WTC11 (cell line): ENCODE measurements around the gene RNF133. TPM values are rescaled to one million over a fixed set of nuclear protein-coding genes. Genes with fewer than 3 reads are reported as not detected.

Source experiments
- ATAC-seq: fragments of 200-7000 bp; cut with Tn5 transposase; 2 replicates; pipeline ENCODE4 v1.10.0; 2021; ENCODE audit warnings: mild to moderate bottlenecking, moderate library complexity
- CTCF ChIA-PET: fragments of 300-600 bp; sonication (Branson Sonifier 250); formaldehyde crosslinking; loops from one replicate; lab custom pipeline; 2021; ENCODE audit warnings: antibody characterized with exemption; lab: Charles Lee
- POLR2A ChIA-PET: fragments of 350-600 bp; sonication (Branson Sonifier 250); formaldehyde crosslinking; loops from one replicate; lab custom pipeline; 2021; ENCODE audit warnings: antibody characterized with exemption; lab: Charles Lee
- DNase-seq: peaks from one replicate; pipeline ENCODE4 v3.0.0; 2021; ENCODE audit warnings: low spot score
- H3K27ac Mint-ChIP-seq: 2 replicates; pipeline ENCODE4 v1.8.0; 2021; ENCODE audit warnings: mixed read lengths
- H3K27me3 Mint-ChIP-seq: 2 replicates; pipeline ENCODE4 v1.8.0; 2021; ENCODE audit warnings: low read depth, mild to moderate bottlenecking, moderate library complexity, mixed read lengths
- H3K36me3 Mint-ChIP-seq: 2 replicates; pipeline ENCODE4 v1.8.0; 2021; ENCODE audit warnings: mixed read lengths
- H3K4me1 Mint-ChIP-seq: 2 replicates; pipeline ENCODE4 v1.8.0; 2022; ENCODE audit warnings: mixed read lengths
- H3K4me3 Mint-ChIP-seq: 2 replicates; pipeline ENCODE4 v1.8.0; 2021; ENCODE audit warnings: mild to moderate bottlenecking, moderate library complexity, mixed read lengths
- H3K9me3 Mint-ChIP-seq: 2 replicates; pipeline ENCODE4 v1.8.0; 2021; ENCODE audit warnings: mixed read lengths
- GTF2I ChIP-seq: fragments of 250-450 bp; sonication (Bioruptor Pico); conservative IDR thresholded peaks from 2 replicates; pipeline ENCODE4 v1.4.0; 2021; ENCODE audit warnings: mild to moderate bottlenecking
- HMGA2 ChIP-seq: fragments of 250-450 bp; sonication (Bioruptor Pico); IDR thresholded peaks from 2 replicates; pipeline ENCODE4 v1.4.0; 2021; ENCODE audit warnings: mild to moderate bottlenecking, moderate library complexity
- JUN ChIP-seq: sonication (generic); formaldehyde crosslinking; IDR thresholded peaks from 2 replicates; pipeline ENCODE4 v1.8.0; 2023; ENCODE audit warnings: mild to moderate bottlenecking, missing genetic modification reagents
- OVOL2 ChIP-seq: fragments of 250-450 bp; sonication (Bioruptor Pico); IDR thresholded peaks from 2 replicates; pipeline ENCODE4 v1.9.0; 2021; ENCODE audit warnings: mild to moderate bottlenecking, borderline replicate concordance
- TCF7 ChIP-seq: sonication (generic); formaldehyde crosslinking; IDR thresholded peaks from 2 replicates; pipeline ENCODE4 v1.8.0; 2022; ENCODE audit warnings: mild to moderate bottlenecking, low read depth, missing genetic modification reagents, moderate library complexity
- ZNF263 ChIP-seq: sonication (generic); formaldehyde crosslinking; IDR thresholded peaks from 2 replicates; pipeline ENCODE4 v1.8.1; 2022; ENCODE audit warnings: low read depth, mild to moderate bottlenecking, moderate library complexity, missing genetic modification reagents
- total RNA-seq: library from RNA; stranded (reverse); gene quantifications from 3 replicates; pipeline ENCODE4 v1.2.3, GENCODE V29; 2021
- TF ChIP-seq, protein P1 (sequence below): sonication (generic); formaldehyde crosslinking; IDR thresholded peaks from 2 replicates; pipeline ENCODE4 v1.8.1; 2023; ENCODE audit warnings: mild to moderate bottlenecking, missing genetic modification reagents, moderate library complexity
- TF ChIP-seq, protein P2 (sequence below): sonication (generic); formaldehyde crosslinking; IDR thresholded peaks from 2 replicates; pipeline ENCODE4 v1.8.1; 2022; ENCODE audit warnings: mild to moderate bottlenecking, missing genetic modification reagents, moderate library complexity, borderline replicate concordance
- TF ChIP-seq, protein P3 (sequence below): fragments of 250-450 bp; sonication (Bioruptor Pico); IDR thresholded peaks from 2 replicates; pipeline ENCODE4 v1.8.0; 2021; ENCODE audit warnings: mild to moderate bottlenecking
- TF ChIP-seq, protein P4 (sequence below): fragments of 250-450 bp; sonication (Bioruptor Pico); IDR thresholded peaks from 2 replicates; pipeline ENCODE4 v1.9.0; 2021; ENCODE audit warnings: mild to moderate bottlenecking, borderline replicate concordance
- TF ChIP-seq, protein P5 (sequence below): sonication (generic); formaldehyde crosslinking; conservative IDR thresholded peaks from 2 replicates; pipeline ENCODE4 v1.8.1; 2022; ENCODE audit warnings: mild to moderate bottlenecking, missing genetic modification reagents
- TF ChIP-seq, protein P6 (sequence below): sonication (generic); formaldehyde crosslinking; IDR thresholded peaks from 2 replicates; pipeline ENCODE4 v1.8.0; 2022; ENCODE audit warnings: mild to moderate bottlenecking, missing genetic modification reagents

The RNF133 gene
- total RNA-seq, 1 experiment from 2014 or later: 0.15 TPM

DNA sequence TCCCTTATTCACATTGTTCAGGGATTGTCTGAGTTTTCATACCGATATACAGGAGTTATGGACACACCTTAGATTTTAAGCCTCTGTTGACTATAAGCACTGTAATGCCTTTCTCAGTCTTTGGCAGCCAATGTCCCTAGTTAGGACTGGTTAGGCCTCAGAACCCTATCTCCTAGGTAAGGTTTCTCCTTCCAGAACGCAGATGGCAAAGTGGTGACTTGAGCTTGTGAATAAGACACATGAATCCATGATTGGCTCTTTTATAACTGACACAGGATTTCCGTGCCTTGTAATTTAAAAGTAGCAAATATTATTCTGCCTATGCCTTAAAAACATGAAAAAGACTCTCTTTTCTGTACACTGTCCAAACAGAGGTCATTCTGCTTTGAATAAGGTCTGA lies 16.3 kb upstream of the RNF133 start (continued):
- TF ChIP-seq, protein P1, sequence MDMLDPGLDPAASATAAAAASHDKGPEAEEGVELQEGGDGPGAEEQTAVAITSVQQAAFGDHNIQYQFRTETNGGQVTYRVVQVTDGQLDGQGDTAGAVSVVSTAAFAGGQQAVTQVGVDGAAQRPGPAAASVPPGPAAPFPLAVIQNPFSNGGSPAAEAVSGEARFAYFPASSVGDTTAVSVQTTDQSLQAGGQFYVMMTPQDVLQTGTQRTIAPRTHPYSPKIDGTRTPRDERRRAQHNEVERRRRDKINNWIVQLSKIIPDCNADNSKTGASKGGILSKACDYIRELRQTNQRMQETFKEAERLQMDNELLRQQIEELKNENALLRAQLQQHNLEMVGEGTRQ (CRISPR knock-in tag): no peak
- TF ChIP-seq, protein P2, sequence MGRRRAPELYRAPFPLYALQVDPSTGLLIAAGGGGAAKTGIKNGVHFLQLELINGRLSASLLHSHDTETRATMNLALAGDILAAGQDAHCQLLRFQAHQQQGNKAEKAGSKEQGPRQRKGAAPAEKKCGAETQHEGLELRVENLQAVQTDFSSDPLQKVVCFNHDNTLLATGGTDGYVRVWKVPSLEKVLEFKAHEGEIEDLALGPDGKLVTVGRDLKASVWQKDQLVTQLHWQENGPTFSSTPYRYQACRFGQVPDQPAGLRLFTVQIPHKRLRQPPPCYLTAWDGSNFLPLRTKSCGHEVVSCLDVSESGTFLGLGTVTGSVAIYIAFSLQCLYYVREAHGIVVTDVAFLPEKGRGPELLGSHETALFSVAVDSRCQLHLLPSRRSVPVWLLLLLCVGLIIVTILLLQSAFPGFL (CRISPR knock-in tag): no peak
- TF ChIP-seq TCF7 (CRISPR knock-in tag): no peak
- TF ChIP-seq, protein P3, sequence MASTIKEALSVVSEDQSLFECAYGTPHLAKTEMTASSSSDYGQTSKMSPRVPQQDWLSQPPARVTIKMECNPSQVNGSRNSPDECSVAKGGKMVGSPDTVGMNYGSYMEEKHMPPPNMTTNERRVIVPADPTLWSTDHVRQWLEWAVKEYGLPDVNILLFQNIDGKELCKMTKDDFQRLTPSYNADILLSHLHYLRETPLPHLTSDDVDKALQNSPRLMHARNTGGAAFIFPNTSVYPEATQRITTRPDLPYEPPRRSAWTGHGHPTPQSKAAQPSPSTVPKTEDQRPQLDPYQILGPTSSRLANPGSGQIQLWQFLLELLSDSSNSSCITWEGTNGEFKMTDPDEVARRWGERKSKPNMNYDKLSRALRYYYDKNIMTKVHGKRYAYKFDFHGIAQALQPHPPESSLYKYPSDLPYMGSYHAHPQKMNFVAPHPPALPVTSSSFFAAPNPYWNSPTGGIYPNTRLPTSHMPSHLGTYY (CRISPR knock-in tag): no peak

DNA sequence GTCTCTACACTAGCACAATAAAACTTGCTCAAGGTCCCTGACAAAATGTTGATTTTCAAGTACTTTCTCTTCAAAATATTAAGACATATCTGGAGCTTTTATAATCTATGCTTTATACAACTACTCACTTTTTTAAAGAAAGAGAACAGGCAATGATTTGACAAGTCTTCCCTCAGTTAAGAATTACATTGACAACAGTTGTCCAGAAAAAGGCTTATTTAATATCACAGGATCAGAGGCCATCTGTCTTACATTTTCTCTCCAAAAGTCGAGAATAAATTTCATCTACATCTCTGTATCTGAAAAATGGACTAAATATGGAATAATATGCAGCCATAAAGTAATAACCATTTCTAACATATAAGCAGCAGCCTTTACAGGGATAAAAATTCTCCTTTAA lies 12.0 kb upstream of the RNF133 start:
- CTCF ChIA-PET: no interaction called here
- POLR2A ChIA-PET: no interaction called here
- Mint-ChIP-seq H3K27ac (no peak overlapping the region), H3K9me3 (no peaks in the 10 kb centered on the region; the same call in 1 of the 2 replicates)
- no peak for TF ChIP-seq ZNF263 (CRISPR knock-in tag)
- TF ChIP-seq, protein P4, sequence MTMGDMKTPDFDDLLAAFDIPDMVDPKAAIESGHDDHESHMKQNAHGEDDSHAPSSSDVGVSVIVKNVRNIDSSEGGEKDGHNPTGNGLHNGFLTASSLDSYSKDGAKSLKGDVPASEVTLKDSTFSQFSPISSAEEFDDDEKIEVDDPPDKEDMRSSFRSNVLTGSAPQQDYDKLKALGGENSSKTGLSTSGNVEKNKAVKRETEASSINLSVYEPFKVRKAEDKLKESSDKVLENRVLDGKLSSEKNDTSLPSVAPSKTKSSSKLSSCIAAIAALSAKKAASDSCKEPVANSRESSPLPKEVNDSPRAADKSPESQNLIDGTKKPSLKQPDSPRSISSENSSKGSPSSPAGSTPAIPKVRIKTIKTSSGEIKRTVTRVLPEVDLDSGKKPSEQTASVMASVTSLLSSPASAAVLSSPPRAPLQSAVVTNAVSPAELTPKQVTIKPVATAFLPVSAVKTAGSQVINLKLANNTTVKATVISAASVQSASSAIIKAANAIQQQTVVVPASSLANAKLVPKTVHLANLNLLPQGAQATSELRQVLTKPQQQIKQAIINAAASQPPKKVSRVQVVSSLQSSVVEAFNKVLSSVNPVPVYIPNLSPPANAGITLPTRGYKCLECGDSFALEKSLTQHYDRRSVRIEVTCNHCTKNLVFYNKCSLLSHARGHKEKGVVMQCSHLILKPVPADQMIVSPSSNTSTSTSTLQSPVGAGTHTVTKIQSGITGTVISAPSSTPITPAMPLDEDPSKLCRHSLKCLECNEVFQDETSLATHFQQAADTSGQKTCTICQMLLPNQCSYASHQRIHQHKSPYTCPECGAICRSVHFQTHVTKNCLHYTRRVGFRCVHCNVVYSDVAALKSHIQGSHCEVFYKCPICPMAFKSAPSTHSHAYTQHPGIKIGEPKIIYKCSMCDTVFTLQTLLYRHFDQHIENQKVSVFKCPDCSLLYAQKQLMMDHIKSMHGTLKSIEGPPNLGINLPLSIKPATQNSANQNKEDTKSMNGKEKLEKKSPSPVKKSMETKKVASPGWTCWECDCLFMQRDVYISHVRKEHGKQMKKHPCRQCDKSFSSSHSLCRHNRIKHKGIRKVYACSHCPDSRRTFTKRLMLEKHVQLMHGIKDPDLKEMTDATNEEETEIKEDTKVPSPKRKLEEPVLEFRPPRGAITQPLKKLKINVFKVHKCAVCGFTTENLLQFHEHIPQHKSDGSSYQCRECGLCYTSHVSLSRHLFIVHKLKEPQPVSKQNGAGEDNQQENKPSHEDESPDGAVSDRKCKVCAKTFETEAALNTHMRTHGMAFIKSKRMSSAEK (CRISPR knock-in tag): no peak
- TF ChIP-seq, protein P5, sequence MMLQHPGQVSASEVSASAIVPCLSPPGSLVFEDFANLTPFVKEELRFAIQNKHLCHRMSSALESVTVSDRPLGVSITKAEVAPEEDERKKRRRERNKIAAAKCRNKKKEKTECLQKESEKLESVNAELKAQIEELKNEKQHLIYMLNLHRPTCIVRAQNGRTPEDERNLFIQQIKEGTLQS (CRISPR knock-in tag): no peak
- TF ChIP-seq, protein P3 (CRISPR knock-in tag): no peak
- TF ChIP-seq, protein P6, sequence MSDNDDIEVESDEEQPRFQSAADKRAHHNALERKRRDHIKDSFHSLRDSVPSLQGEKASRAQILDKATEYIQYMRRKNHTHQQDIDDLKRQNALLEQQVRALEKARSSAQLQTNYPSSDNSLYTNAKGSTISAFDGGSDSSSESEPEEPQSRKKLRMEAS (CRISPR knock-in tag): no peak
- no peak for TF ChIP-seq GTF2I (CRISPR knock-in tag)
- no peak for TF ChIP-seq JUN (CRISPR knock-in tag)
- no peak for TF ChIP-seq HMGA2 (CRISPR knock-in tag)
- no peak for TF ChIP-seq OVOL2 (CRISPR knock-in tag)
- TF ChIP-seq, all 79 proteins: peak for 0
- H3K36me3 Mint-ChIP-seq: no peaks in the 10 kb centered on the region
- no peaks in the 10 kb centered on the region for H3K27me3 Mint-ChIP-seq
- DNase-seq: no peak
- H3K4me3 Mint-ChIP-seq: no peak overlapping the region
- H3K4me1 Mint-ChIP-seq: peaks cover 4% of the 10 kb centered on the region; the same call in 1 of the 2 replicates
- no peak for ATAC-seq
